Heart left ventricle (tissue), 16 donors: Measurements from ENCODE around the gene OR4E1. TPM values are rescaled to one million over a fixed set of nuclear protein-coding genes. Genes with fewer than 3 reads are reported as not detected.

Source experiments
- ATAC-seq, 4 donors: fragments of 200-7000 bp; cut with Tn5 transposase; one replicate each; pipeline ENCODE4 v1.9.1; 2020 to 2022; ENCODE audit warnings: moderate library complexity in 4 of 4, mild to moderate bottlenecking in 3 of 4, moderate number of reproducible peaks in 1 of 4
- DNase-seq, 5 donors: peaks; one replicate each; pipeline ENCODE4 v3.0.0-alpha.2; 2020
- H3K27ac ChIP-seq, 12 donors: fragments of 200-600 bp; sonication (generic) in 4 of 12; one replicate each; pipeline versions ENCODE4 v1.5.0 to v1.8.0; 2016 to 2022; ENCODE audit warnings: mild to moderate bottlenecking in 2 of 12
- H3K27me3 ChIP-seq, 9 donors: fragments of 200-600 bp; sonication (generic) in 2 of 9; one replicate each; pipeline versions ENCODE4 v1.5.1 to v1.8.0; 2016 to 2022; ENCODE audit warnings: mild to moderate bottlenecking in 3 of 9
- H3K36me3 ChIP-seq, 9 donors: fragments of 200-600 bp; sonication (generic) in 2 of 9; one replicate each; pipeline versions ENCODE4 v1.5.0 to v1.8.0; 2018 to 2022; ENCODE audit warnings: mild to moderate bottlenecking in 2 of 9
- H3K4me1 ChIP-seq, 12 donors: fragments of 200-600 bp; sonication (generic) in 4 of 12; one replicate each; pipeline versions ENCODE4 v1.5.0 to v1.8.0; 2016 to 2022; ENCODE audit warnings: mild to moderate bottlenecking in 3 of 12
- H3K4me3 ChIP-seq, 12 donors: fragments of 200-600 bp; sonication (generic) in 4 of 12; one replicate each; pipeline versions ENCODE4 v1.5.0 to v1.8.0; 2017 to 2022; ENCODE audit warnings: mild to moderate bottlenecking in 9 of 12, moderate library complexity in 4 of 12
- H3K9me3 ChIP-seq, 12 donors: fragments of 200-600 bp; sonication (generic) in 4 of 12; one replicate each; pipeline versions ENCODE4 v1.5.0 to v1.8.0; 2016 to 2022; ENCODE audit warnings: mild to moderate bottlenecking in 1 of 12
- POLR2A ChIP-seq, 2 donors: fragments of 450-650 bp; IDR thresholded peaks; one replicate each; pipeline ENCODE4 v1.6.1; 2017; ENCODE audit warnings: antibody characterized with exemption in 2 of 2, mild to moderate bottlenecking in 2 of 2, moderate library complexity in 2 of 2
- WGBS, 4 donors: extraction: QIAGEN DNeasy Blood & Tissue Kit in 2 of 4; methylation state at CpG; one replicate each; pipeline versions ENCODE4 v1.1.5 to v1.1.7; 2013 to 2018; 5-methylcytosine and 5-hydroxymethylcytosine counted together
- intact Hi-C, 10 donors: fragments of 100-400 bp; cut with DNase I; formaldehyde crosslinking; loops; one replicate each; pipeline versions ENCODE4 v1.11.1 to v1.14.2; 2022
- long read RNA-seq, 3 donors: library from polyadenylated mRNA; unstranded; transcript quantifications; one replicate each; pipeline ENCODE4 v2.0.0, GENCODE V29; 2020 to 2021
- polyA plus RNA-seq, 2 donors: library from polyadenylated mRNA; stranded (reverse); fragments of 200-250 nt; gene quantifications; one replicate each; pipeline ENCODE4 v1.2.3, GENCODE V29; 2013
- total RNA-seq, 9 donors: library from RNA; depleted of rRNA in 2 of 9; stranded (reverse); fragments of >200 nt in 2 of 9; fragmentation: NEBNext Ultra II Directional in 3 of 9; extraction: Animal tissue kit (Norgen Biotek cat#: 25700) in 3 of 9; gene quantifications; one replicate each; pipeline versions ENCODE4 v1.1.0 to v1.2.4, GENCODE V29; 2016 to 2023
- TF ChIP-seq, protein P1 (sequence below), 12 donors: fragments of 200-600 bp; sonication (generic) in 4 of 12; IDR thresholded peaks; one replicate each; pipeline versions ENCODE4 v1.5.0 to v1.8.0; 2018 to 2022; ENCODE audit warnings: antibody characterized with exemption in 12 of 12, mild to moderate bottlenecking in 5 of 12
- donor health status: ischemic (EF 13 %, LVEDD 7.1; RV severe dilation, severe dysfunction).
- donor health status: healthy with polysubstance abuse.
- donor health status: DM: no; HTN: yes; CAD: no.
- donor health status: DM: no; HTN: no; CAD: no.
- donor health status: ischemic (EF 25% LVEDD 6.9; RV normal size, moderate dysfunction).
- donor health status: ischemic (EF 25% LVEDD 5.7; RV mildly dilated, moderate dysfunction).
- donor health status: healthy.
- donor health status: DM: yes; HTN: yes; CAD: no.
- donor health status: ischemic (EF 35%, LVEDD 5.7; RV mildly dilated, moderate dysfunction).
- donor health status: nonischemic (EF 11% LVEDD 7.7; RV severe dilation, severe dysfunction).
- donor health status: DM: yes; HTN: yes; CAD: no.
- donor health status: PGD.
- donor health status: ischemic (EF 29% LVEDD 5.4; RV normal size, mild dysfunction).
- donor health status: nonischemic (EF 23%, LVEDD 6.1; RV moderate dilation, normal function).

OR4E1 gene, protein sequence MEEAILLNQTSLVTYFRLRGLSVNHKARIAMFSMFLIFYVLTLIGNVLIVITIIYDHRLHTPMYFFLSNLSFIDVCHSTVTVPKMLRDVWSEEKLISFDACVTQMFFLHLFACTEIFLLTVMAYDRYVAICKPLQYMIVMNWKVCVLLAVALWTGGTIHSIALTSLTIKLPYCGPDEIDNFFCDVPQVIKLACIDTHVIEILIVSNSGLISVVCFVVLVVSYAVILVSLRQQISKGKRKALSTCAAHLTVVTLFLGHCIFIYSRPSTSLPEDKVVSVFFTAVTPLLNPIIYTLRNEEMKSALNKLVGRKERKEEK
- total RNA-seq (not detected), polyA plus RNA-seq (not detected)
- long read RNA-seq, donor 1, result 0 reads
- long read RNA-seq, donor 2, result 0 reads
- long read RNA-seq, donor 3, result 0 reads

DNA sequence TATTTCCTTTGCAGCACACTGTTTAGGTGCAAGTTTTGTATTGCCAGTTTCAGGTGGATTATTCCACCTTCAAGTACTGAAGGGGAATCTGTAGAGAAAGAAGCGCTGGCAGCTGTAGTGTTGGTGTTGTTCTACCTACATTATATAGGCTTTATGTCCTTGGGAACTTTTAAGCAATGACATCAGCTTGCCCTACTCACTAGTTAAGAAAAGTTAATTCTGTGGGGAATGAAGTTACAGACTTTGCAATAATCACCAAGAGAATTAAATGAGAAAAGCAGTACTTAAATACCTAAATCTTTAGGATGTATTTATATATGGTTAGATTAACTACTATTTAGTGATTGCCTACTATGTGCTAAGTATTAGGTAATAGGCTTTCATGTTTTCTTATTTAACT lies at the start of gene OR4E1:
TSS of gene OR4E1 (minus strand) at position 101 of the 400 bp plus-strand sequence. CDS start 2,883 bp downstream, outside the sequence.
- Histone ChIP-seq H3K9me3 (peaks cover 0 to 17% (median 3%) of the 10 kb centered on the region in 12 donors), H3K4me1 (no peaks in the 10 kb centered on the region), H3K36me3 (no peaks in the 10 kb centered on the region), H3K27ac (no peak within 1 kb of the TSS), H3K27me3 (peaks cover 0 to 9% (median 0%) of the 10 kb centered on the region in 9 donors), H3K4me3 (no peak within 1 kb of the TSS)
- intact Hi-C loops, result no loop called here
- ATAC-seq, result no peak
- 77 to 88% (median 84%) methylated on average over 1 of the region's 1 CpG for WGBS, 4 donors
- TF ChIP-seq, protein P1, sequence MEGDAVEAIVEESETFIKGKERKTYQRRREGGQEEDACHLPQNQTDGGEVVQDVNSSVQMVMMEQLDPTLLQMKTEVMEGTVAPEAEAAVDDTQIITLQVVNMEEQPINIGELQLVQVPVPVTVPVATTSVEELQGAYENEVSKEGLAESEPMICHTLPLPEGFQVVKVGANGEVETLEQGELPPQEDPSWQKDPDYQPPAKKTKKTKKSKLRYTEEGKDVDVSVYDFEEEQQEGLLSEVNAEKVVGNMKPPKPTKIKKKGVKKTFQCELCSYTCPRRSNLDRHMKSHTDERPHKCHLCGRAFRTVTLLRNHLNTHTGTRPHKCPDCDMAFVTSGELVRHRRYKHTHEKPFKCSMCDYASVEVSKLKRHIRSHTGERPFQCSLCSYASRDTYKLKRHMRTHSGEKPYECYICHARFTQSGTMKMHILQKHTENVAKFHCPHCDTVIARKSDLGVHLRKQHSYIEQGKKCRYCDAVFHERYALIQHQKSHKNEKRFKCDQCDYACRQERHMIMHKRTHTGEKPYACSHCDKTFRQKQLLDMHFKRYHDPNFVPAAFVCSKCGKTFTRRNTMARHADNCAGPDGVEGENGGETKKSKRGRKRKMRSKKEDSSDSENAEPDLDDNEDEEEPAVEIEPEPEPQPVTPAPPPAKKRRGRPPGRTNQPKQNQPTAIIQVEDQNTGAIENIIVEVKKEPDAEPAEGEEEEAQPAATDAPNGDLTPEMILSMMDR (IDR thresholded peaks at IDR 0.05), result no peak
- TF ChIP-seq POLR2A (IDR thresholded peaks at IDR 0.05), result no peak
- no peak for DNase-seq

DNA sequence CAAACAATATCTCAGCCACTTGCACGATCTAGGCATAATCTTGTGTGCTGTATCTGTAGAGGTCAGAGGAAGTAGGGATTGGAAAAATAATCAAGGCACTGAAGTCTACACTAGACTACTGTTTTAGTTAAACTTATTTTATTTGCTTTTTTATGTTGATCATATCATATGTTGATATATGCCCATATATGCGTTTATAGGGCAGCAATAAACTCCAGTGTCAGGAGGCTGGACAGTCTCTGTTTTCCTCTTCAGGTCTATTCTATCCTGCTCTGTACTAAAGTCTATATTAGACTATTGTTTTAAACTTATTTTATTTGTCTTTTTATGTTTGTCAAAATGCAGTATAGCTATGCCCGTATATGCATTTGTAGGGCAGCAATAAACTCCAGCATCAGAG lies 47.9 kb upstream of the OR4E1 start:
- no peaks in the 10 kb centered on the region for H3K4me1 ChIP-seq
- no peak overlapping the region for H3K4me3 ChIP-seq
- no peaks in the 10 kb centered on the region for H3K9me3 ChIP-seq
- no peaks in the 10 kb centered on the region for H3K36me3 ChIP-seq
- TF ChIP-seq, protein P1 (IDR thresholded peaks at IDR 0.05), result no peak
- no peak for TF ChIP-seq POLR2A (IDR thresholded peaks at IDR 0.05)
- ATAC-seq (no peak), DNase-seq (no peak)
- no peak overlapping the region for H3K27ac ChIP-seq
- WGBS, 4 donors, result 73 to 84% (median 80%) methylated on average over 3 of the region's 3 CpGs
- intact Hi-C loops, result no loop called here
- peaks cover 0 to 24% (median 4%) of the 10 kb centered on the region in 9 donors for H3K27me3 ChIP-seq

DNA sequence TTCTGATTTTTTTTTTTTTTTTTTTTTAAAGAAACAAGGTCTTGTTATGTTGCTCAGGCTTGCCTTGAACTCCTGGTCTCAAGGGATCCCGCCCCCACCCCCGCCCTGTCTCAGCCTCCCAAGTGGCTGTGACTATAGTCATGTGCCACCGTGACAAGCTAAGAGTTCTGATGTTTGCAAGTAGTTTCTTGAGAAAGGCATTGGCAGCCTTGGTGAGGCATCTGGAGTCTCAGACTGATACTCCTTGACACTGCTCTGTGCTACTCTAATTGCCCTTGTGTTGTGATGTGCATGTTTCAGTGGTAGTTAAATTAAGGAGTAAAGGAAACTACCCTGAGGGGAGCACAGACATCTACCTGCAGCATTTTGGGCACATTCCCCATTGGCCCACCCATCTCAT lies 46.2 kb upstream of the OR4E1 start:
- Histone ChIP-seq H3K27ac (no peak overlapping the region), H3K27me3 (peaks cover 0 to 26% (median 4%) of the 10 kb centered on the region in 9 donors), H3K4me1 (no peaks in the 10 kb centered on the region), H3K36me3 (no peaks in the 10 kb centered on the region), H3K9me3 (no peaks in the 10 kb centered on the region), H3K4me3 (no peak overlapping the region)
- WGBS, 4 donors, result 69 to 76% (median 72%) methylated on average over 3 of the region's 3 CpGs
- no peak for TF ChIP-seq POLR2A (IDR thresholded peaks at IDR 0.05)
- TF ChIP-seq, protein P1 (IDR thresholded peaks at IDR 0.05), result no peak
- ATAC-seq, result no peak
- intact Hi-C loops, result no loop called here
- no peak for DNase-seq

DNA sequence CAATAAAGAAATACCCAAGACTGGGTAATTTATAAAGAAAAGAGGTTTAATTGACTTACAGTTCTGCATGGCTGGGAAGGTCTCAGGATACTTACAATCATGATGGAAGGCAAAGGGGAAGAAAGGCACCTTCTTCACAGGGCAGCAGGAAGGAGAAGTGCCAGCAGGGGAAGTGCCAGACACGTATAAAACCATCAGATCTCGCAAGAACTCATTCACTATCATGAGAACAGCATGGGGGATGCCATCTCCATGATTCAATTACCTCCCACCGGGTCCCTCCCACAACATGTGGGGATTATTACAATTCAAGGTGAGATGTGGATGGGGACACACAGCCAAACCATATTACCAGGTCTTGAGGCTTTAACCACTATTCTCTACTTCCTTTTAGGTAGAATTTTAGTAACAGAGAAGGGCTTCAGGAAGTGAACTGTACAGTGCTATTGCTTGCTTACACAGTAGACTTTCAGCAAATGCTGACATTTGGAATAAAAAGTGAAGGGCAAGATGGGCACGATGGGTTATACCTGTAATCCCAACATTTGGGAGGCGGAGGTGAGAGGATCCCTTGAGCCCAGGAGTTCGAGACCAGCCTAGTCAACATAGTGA lies 40.8 kb upstream of the OR4E1 start:
- H3K27ac ChIP-seq, result no peak overlapping the region
- peaks cover 0 to 16% (median 0%) of the 10 kb centered on the region in 9 donors for H3K27me3 ChIP-seq
- TF ChIP-seq, protein P1 (IDR thresholded peaks at IDR 0.05), result no peak
- no peak for TF ChIP-seq POLR2A (IDR thresholded peaks at IDR 0.05)
- WGBS, 4 donors, result 61 to 74% (median 67%) methylated on average over 6 of the region's 6 CpGs
- no peaks in the 10 kb centered on the region for H3K9me3 ChIP-seq
- H3K4me1 ChIP-seq, result no peaks in the 10 kb centered on the region
- ATAC-seq (no peak), DNase-seq (no peak)
- no peaks in the 10 kb centered on the region for H3K36me3 ChIP-seq
- H3K4me3 ChIP-seq, result no peak overlapping the region
- intact Hi-C loops, result no loop called here
